ENCODE results near the gene HS3ST6. TPM values are rescaled to one million over a fixed set of nuclear protein-coding genes. Genes with fewer than 3 reads are reported as not detected.
A peak's percentile ranks its signal among the peaks of the same experiment; 100 is the strongest.

The HS3ST6 gene
- total RNA-seq, 6 experiments from 2014 or later: not detected

GRCh38 chr16:1949507-1949906, 31.3 kb upstream of the HS3ST6 start:
- H3K27me3 Mint-ChIP-seq (ENCODE audit: insufficient read depth): peaks cover 7% of the 10 kb centered on the region
- no peak overlapping the region for H3K27ac Mint-ChIP-seq
- TF ChIP-seq, protein P1, sequence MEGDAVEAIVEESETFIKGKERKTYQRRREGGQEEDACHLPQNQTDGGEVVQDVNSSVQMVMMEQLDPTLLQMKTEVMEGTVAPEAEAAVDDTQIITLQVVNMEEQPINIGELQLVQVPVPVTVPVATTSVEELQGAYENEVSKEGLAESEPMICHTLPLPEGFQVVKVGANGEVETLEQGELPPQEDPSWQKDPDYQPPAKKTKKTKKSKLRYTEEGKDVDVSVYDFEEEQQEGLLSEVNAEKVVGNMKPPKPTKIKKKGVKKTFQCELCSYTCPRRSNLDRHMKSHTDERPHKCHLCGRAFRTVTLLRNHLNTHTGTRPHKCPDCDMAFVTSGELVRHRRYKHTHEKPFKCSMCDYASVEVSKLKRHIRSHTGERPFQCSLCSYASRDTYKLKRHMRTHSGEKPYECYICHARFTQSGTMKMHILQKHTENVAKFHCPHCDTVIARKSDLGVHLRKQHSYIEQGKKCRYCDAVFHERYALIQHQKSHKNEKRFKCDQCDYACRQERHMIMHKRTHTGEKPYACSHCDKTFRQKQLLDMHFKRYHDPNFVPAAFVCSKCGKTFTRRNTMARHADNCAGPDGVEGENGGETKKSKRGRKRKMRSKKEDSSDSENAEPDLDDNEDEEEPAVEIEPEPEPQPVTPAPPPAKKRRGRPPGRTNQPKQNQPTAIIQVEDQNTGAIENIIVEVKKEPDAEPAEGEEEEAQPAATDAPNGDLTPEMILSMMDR (IDR thresholded peaks at IDR 0.05): no peak
- H3K36me3 Mint-ChIP-seq (ENCODE audit: low read depth): no peaks in the 10 kb centered on the region
- H3K4me1 Mint-ChIP-seq (ENCODE audit: low read depth): no peaks in the 10 kb centered on the region
- H3K4me3 Mint-ChIP-seq: no peak overlapping the region
- DNase-seq: no peak
- H3K9me3 Mint-ChIP-seq: no peaks in the 10 kb centered on the region

DNA sequence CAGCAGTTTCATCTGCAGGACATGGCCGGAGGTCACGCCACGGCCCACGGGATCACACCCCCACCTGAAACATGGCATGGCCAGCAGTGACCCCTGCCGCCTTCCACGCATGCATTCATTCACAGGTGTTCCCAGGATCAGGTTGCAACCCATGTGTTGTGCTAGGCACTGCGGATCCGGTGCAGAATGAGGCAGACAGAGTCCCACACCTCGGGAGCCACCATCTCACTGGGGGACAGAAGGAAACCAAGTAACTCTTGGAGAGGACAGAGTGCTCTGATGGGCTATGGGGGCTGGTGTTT, 29.1 kb upstream of the HS3ST6 start:
- Mint-ChIP-seq H3K27ac (no peak overlapping the region), H3K27me3 (ENCODE audit: insufficient read depth) (peaks cover 9% of the 10 kb centered on the region), H3K9me3 (no peaks in the 10 kb centered on the region), H3K36me3 (ENCODE audit: low read depth) (no peaks in the 10 kb centered on the region), H3K4me1 (ENCODE audit: low read depth) (no peaks in the 10 kb centered on the region), H3K4me3 (no peak overlapping the region)
- TF ChIP-seq, protein P1 (IDR thresholded peaks at IDR 0.05): no peak
- DNase-seq: no peak

GRCh38 chr16:1946495-1947368, 28.5 kb upstream of the HS3ST6 start:
- Mint-ChIP-seq H3K4me3 (no peak overlapping the region), H3K9me3 (no peaks in the 10 kb centered on the region), H3K36me3 (ENCODE audit: low read depth) (no peaks in the 10 kb centered on the region), H3K4me1 (ENCODE audit: low read depth) (peaks cover 4% of the 10 kb centered on the region), H3K27ac (no peak overlapping the region), H3K27me3 (ENCODE audit: insufficient read depth) (peaks cover 9% of the 10 kb centered on the region)
- TF ChIP-seq, protein P1 (IDR thresholded peaks at IDR 0.05): 0 out of 2 replicates have a peak, but pooled peaks have one; percentile 17
- no peak for DNase-seq

GRCh38 chr16:1945559-1946391, 27.6 kb upstream of the HS3ST6 start:
- no peak overlapping the region for H3K4me3 Mint-ChIP-seq
- TF ChIP-seq, protein P1 (IDR thresholded peaks at IDR 0.05): no peak
- H3K4me1 Mint-ChIP-seq (ENCODE audit: low read depth): peaks cover 9% of the 10 kb centered on the region
- peaks cover 6% of the 10 kb centered on the region for H3K27me3 Mint-ChIP-seq (ENCODE audit: insufficient read depth)
- no peak overlapping the region for H3K27ac Mint-ChIP-seq
- no peak for DNase-seq
- no peaks in the 10 kb centered on the region for H3K9me3 Mint-ChIP-seq
- H3K36me3 Mint-ChIP-seq (ENCODE audit: low read depth): no peaks in the 10 kb centered on the region

GRCh38 chr16:1944612-1945199, 26.5 kb upstream of the HS3ST6 start:
- Mint-ChIP-seq H3K4me1 (ENCODE audit: low read depth) (peaks cover 9% of the 10 kb centered on the region), H3K27me3 (ENCODE audit: insufficient read depth) (peaks cover 6% of the 10 kb centered on the region), H3K9me3 (no peaks in the 10 kb centered on the region), H3K36me3 (ENCODE audit: low read depth) (no peaks in the 10 kb centered on the region), H3K27ac (0 out of 2 replicates have a peak overlapping the region, but pooled peaks have one; percentile 7), H3K4me3 (no peak overlapping the region)
- no peak for DNase-seq
- TF ChIP-seq, protein P1 (IDR thresholded peaks at IDR 0.05): no peak

Measured in HFFc6 (cell line).